ENCODE measurements around the gene SLC2A9. TPM values are rescaled to one million over a fixed set of nuclear protein-coding genes. Genes with fewer than 3 reads are reported as not detected.

SLC2A9 gene
- total RNA-seq, 3 donors from 2014 or later = 1.7 to 3.0 (median 2.6) TPM

- no peaks in the 10 kb centered on the region for H3K4me1 Mint-ChIP-seq (ENCODE audit: low read depth)
Observed at GRCh38 chr4:9782136-9782436, 239.2 kb downstream of the SLC2A9 start.

GRCh38 chr4:9781343-9782135 is 239.8 kb downstream of the SLC2A9 start, which contains the start of gene DRD5:
DRD5 (plus strand) TSS chr4:9781634; CDS start chr4:9782030, 396 bp downstream.
- ATAC-seq = no peak
- H3K27me3 Mint-ChIP-seq (ENCODE audit: low read depth) = peaks cover 55% of the 10 kb centered on the region
- H3K9me3 Mint-ChIP-seq = no peaks in the 10 kb centered on the region
- no peaks in the 10 kb centered on the region for H3K36me3 Mint-ChIP-seq (ENCODE audit: insufficient read depth)
- H3K4me3 Mint-ChIP-seq = no peak within 1 kb of the TSS
- no peaks in the 10 kb centered on the region for H3K4me1 Mint-ChIP-seq (ENCODE audit: low read depth)
- no peak for DNase-seq

More at GRCh38 chr4:9782136-9782436, 239.2 kb downstream of the SLC2A9 start:
- H3K27me3 Mint-ChIP-seq (ENCODE audit: low read depth) = peaks cover 51% of the 10 kb centered on the region
- H3K36me3 Mint-ChIP-seq (ENCODE audit: insufficient read depth) = no peaks in the 10 kb centered on the region
- ATAC-seq (no peak), DNase-seq (no peak)
- H3K4me3 Mint-ChIP-seq = no peak overlapping the region
- no peaks in the 10 kb centered on the region for H3K9me3 Mint-ChIP-seq

Other genes starting within 250 kb of the SLC2A9 start
- gene DRD5, start 239.9 kb downstream of the SLC2A9 start, total RNA-seq = not detected
- gene WDR1, start 95.3 kb upstream of the SLC2A9 start, total RNA-seq = 100 to 1,000 TPM; 291 to 356 (median 334) TPM